ENCODE results near the gene NID2.
A peak's percentile ranks its signal among the peaks of the same experiment; 100 is the strongest.

NID2 gene

DNA sequence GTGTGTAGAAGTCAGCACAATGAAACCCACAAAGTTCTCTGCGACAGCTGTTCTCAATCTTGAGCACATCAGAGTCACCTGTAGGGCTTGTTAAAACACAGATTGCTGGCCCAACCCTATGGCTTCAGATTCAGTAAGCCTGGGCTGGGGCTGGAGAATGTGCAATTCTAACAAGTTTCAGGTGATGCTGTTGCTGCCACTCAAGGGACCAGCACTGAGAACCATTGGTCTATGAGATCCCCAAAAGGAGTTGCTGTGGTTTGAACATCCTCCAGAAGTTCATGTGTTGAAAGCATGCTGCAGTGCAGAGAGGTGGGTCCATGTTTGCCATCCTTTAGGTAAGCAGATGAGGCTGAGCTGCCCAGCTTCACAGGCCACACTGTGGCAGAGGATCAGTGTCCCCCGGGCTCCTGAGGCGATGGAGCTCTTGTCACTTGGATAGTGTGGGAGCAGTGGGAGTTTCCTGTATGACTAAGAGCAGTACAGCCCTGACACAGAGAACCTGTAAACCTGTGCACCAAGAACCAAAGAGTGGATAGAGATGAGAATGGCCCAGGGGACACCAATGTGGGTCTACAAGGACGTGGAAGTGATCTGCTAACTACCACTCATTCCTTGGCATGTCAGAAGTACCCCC, 87.5 kb downstream of the NID2 start:
- TF ChIP-seq, protein P1, sequence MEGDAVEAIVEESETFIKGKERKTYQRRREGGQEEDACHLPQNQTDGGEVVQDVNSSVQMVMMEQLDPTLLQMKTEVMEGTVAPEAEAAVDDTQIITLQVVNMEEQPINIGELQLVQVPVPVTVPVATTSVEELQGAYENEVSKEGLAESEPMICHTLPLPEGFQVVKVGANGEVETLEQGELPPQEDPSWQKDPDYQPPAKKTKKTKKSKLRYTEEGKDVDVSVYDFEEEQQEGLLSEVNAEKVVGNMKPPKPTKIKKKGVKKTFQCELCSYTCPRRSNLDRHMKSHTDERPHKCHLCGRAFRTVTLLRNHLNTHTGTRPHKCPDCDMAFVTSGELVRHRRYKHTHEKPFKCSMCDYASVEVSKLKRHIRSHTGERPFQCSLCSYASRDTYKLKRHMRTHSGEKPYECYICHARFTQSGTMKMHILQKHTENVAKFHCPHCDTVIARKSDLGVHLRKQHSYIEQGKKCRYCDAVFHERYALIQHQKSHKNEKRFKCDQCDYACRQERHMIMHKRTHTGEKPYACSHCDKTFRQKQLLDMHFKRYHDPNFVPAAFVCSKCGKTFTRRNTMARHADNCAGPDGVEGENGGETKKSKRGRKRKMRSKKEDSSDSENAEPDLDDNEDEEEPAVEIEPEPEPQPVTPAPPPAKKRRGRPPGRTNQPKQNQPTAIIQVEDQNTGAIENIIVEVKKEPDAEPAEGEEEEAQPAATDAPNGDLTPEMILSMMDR (IDR thresholded peaks at IDR 0.05): no peak
- Histone ChIP-seq H3K27ac (no peak overlapping the region), H3K4me3 (no peak overlapping the region)
- no peak for DNase-seq (ENCODE audit: low spot score)

DNA sequence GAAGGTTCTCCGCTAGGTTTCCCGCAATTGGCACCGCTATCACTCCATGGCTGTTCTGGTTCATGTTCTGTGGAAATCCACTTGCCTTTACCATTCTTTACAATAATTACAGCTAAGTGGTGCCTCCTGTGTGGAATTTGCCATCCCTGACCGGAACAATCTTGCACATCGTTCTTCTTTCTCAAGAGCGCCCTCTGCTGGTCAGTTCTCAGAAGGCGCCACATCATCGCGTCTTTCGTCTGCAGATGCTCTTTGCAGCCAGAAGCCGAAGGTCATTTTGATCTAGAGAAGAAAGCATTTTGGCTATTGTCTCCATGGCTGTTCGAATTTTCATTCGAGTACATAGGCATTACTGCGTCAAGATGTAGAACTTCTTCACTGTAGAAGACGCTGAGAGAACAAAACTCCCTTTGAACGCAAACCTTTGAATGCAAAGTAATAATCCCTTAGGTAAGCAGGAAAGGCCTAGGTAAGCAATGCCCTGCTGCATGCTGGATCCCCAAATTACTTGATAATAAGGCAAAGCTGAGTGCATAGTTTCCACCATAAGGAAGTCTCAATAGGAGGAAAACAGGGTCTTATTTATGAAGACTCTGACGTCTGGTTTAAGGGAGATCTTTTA, 89.7 kb downstream of the NID2 start:
- DNase-seq (ENCODE audit: low spot score): peak; percentile 76
- TF ChIP-seq, protein P1 (IDR thresholded peaks at IDR 0.05): peak; percentile 73
- peak overlapping the region; percentile 24 to 59 for H3K27ac ChIP-seq
- peak overlapping the region; percentile 0 for H3K4me3 ChIP-seq

DNA sequence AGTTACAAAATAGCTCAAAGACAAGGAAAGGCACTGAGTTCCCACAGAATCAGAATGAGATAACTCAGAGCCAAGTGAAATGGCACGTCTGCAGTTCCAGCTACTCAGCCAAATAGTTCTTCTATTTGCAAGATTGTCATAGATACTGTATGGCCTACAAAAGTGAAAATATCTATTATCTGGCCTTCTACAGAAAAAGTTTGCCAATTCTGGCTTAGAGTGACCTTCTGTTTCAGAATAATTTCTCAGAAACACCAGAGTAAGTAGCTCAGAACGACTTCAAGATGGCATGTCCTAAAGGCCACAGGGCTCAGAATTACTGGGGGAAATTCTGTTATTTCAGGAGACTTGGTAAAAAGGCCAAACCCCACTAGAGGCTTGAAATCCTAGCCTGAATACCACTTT, 90.2 kb downstream of the NID2 start:
- DNase-seq (ENCODE audit: low spot score): no peak
- Histone ChIP-seq H3K4me3 (peak overlapping the region; percentile 0), H3K27ac (peak overlapping the region; percentile 24 to 59)
- TF ChIP-seq, protein P1 (IDR thresholded peaks at IDR 0.05): no peak

DNA sequence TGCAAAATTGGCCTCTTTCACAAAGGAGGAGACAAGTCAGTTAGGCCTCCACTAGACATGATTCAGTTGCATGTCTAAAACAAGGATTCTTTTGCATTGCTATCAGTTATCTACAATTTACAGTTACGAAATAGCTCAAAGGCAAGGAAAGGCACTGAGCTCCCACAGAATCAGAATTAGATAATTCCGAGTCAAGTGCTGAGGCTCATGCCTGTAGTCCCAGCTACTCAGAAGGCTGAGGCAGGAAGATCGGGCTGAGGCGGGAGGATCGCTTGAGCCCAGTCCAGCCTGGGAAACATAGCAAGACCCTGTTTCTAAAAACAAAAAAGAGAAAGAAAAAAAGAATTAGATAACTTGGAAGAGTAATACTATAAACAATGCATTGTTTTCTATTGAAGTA, 91.8 kb downstream of the NID2 start:
- TF ChIP-seq, protein P1 (IDR thresholded peaks at IDR 0.05): no peak
- DNase-seq (ENCODE audit: low spot score): no peak
- no peak overlapping the region for H3K4me3 ChIP-seq
- no peak overlapping the region for H3K27ac ChIP-seq

DNA sequence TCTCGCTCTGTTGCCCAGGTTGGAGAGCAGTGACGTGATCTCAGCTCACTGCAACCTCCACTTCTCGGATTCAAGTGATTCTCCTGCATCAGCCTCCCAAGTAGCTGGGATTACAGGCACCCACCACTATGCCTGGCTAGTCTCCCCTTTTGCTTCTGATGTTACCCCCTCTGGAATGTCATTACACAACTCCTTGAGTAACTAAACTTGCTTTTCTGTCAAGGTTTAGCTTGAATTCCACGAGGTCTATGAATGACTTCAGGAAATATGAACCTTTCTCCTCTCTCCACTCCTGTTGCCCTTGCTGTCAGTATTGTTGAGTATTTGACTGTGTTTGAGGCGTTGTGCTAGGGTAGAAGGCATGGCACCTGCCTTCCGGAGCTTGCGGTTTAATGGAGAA, 96.3 kb downstream of the NID2 start:
- Histone ChIP-seq H3K27ac (no peak overlapping the region), H3K4me3 (no peak overlapping the region)
- DNase-seq (ENCODE audit: low spot score): no peak
- TF ChIP-seq, protein P1 (IDR thresholded peaks at IDR 0.05): no peak

DNA sequence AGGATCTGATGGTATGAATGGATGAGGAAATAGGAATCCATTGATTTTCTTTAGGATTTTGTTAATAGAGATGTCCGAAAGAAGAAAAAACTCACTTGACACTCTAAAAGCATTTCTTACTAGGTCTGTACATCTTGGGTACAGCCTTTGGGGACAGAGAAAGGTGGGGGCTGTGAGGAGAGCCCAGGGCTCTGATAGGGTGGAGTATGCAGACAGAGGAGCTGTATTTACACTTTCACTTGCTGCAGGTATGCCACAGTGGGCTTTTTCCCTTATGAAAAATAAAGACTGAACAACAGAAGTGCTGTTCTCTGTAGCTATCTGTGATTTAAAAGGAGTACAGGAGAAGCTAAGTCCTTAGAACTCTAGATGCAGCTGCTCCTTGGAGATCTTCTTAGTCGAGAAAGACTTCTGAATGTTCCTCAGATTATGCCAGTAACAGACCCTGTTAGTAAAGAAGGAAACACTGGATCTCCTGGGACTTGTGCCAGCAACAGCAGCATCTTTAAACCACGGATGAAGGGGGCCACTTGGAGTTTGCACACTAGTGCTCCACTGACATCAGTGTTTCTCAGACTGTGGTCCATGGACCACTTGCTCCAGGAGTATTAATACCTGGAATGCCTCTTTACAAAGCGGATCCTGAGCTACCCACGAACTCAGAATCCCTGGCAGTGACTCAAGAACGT, 98.9 kb downstream of the NID2 start:
- Histone ChIP-seq H3K4me3 (no peak overlapping the region), H3K27ac (no peak overlapping the region)
- no peak for DNase-seq (ENCODE audit: low spot score)
- TF ChIP-seq, protein P1 (IDR thresholded peaks at IDR 0.05): no peak

Measured in coronary artery (tissue), 2 donors.